ENCODE results near the gene NRP2.

DNA sequence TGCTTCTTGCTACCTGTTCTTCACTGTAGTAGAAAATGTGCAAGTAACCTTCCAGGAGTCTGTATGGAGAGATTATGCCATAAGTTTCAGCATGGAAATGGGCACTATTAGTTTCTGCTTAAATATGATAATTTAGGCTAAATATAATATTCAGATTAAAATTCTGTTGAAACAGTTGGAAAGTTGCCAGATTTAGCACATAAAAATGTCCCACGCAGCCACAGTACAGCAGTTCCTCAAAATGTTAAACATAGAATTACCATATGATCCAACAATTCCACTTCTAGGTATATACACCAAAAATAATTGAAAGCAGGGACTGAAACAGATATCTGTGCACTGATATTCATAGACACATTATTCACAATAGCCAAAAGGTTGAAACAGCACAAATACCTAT, 121.2 kb downstream of the NRP2 start:
- TF ChIP-seq EZH2 (IDR thresholded peaks at IDR 0.05; ENCODE audit: low read depth) = no peak
- TF ChIP-seq, protein P1, sequence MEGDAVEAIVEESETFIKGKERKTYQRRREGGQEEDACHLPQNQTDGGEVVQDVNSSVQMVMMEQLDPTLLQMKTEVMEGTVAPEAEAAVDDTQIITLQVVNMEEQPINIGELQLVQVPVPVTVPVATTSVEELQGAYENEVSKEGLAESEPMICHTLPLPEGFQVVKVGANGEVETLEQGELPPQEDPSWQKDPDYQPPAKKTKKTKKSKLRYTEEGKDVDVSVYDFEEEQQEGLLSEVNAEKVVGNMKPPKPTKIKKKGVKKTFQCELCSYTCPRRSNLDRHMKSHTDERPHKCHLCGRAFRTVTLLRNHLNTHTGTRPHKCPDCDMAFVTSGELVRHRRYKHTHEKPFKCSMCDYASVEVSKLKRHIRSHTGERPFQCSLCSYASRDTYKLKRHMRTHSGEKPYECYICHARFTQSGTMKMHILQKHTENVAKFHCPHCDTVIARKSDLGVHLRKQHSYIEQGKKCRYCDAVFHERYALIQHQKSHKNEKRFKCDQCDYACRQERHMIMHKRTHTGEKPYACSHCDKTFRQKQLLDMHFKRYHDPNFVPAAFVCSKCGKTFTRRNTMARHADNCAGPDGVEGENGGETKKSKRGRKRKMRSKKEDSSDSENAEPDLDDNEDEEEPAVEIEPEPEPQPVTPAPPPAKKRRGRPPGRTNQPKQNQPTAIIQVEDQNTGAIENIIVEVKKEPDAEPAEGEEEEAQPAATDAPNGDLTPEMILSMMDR (conservative IDR thresholded peaks at IDR 0.05) = no peak

Measured in PC-9 (cell line).